GM19240 (cell line): ENCODE results near the gene ADISSP.

ENCODE experiments used
- DNase-seq: peaks from one replicate; pipeline ENCODE4 v3.0.0; 2011; ENCODE audit warnings: low spot score; ENCODE audit not compliant: insufficient read length

ADISSP gene

GRCh38 chr20:3719046-3719445 lies 48.5 kb downstream of the ADISSP start:
- no peak for DNase-seq

DNA sequence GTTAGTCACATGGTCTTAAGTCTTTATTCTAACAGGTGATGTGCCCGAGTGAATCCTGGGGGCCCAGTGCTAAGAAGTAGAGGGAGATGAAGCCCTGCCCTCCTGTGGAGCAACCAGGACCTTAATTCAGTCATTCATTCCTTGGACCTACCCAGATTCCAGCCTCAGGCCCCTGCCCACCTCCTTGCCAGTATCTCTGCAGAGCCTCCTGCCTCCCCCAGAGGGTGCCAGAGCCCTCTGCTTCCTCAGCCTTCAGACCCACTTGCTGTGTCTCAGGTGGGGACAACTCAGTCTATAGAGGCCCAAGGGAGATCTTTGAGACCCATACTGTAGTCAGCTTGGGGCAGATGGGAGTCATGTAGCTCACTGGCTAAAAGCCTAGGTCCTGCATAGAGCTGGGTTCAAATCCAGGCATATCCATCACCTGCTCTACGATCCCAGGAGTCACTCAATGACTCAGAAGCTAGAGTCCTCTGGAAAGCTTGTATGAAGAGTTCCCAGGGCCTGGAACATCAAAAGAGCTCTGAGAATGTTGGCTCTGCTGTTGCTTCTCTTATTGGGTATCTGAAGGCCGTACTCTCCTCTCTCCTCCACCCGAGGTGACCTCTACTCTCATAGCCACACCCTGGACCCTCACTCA lies 51.2 kb downstream of the ADISSP start:
- peak; percentile 43 for DNase-seq

DNA sequence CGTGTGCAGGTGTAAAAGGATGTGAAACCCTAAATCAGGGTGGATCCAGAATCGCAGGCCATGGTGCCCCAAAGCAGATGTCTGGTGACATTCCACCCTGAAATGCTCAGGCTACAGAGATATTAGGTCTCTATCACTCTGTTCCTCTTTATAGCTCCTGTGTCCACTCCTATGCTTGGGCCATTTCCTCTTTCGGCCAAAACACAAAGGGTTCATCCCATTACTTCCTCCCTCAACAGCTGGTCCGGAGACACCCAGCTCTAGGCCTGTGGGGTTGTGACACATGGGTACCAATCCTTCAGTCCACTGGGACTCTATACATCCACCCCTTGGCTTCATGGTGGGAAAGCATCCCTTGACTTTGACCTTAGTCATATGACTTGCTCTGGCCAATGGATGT lies 53.5 kb downstream of the ADISSP start:
- DNase-seq = no peak

- DNase-seq = no peak
These were observed 55.2 kb downstream of the ADISSP start, which contains the start of gene SIGLEC1 for GRCh38 chr20:3712279-3712873. Gene SIGLEC1 (minus strand): TSS chr20:3712600. CDS start chr20:3707128, 5,472 bp downstream.

- DNase-seq = no peak
These were observed 56.0 kb downstream of the ADISSP start for GRCh38 chr20:3711484-3711941.

DNA sequence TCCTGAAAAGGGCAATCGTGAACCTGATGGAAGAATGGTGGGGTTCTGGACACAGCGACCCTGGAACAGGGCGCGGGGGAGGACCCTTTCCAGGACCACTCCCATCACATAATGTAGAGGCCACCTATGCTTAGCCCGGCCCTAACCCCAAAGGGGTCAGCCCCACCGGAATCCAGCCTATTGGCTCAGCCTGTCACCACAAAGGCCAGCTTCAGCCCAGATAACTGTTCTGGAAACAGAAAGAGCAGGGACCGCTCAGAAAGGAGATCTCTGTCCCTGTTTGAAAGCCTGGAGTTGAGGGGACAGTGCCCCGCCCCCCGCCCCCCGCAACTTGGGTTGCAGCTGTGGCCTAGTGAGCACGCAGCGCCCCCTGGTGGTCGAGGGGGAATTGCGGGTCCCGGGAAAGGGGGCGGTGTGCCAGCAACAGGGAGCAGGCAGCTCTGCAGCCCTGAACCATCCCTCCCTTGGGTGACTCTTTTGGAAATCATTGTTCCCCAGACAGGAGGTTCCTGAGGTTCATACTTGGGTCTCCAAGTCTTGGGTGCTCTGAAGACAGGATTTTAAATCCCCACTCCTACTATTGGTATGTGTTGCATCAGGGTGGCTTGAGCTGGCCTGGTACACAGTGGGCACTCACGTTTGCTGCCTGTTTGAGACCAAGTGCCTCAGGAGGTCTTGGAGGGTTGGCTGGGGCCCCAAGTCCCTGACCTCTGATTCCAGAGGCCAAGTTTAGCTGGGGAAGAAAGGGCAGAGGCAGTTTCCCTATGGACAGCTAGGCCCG lies 56.7 kb downstream of the ADISSP start:
- peak; percentile 81 for DNase-seq

DNA sequence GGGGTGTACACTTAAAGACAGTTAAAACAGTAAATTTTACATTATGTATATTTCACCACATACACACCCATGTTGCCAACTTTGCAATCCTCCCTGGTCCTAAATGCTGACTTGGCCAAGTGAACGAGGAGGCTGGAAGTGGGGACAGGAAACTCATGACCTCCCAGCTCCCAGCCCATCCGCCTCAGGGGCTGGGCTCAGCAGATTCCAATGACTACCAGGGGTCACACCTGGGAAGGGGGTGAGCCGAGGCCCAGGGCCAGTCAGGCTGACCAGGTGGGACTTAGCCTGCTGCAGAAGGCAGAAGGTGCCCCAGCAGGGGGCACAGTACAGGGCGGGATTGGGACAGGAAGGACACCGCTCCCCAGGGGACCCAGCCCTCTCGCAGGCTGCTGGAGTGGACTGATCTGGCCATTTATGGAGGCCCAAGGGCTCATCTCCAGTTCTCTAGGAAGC lies 57.5 kb downstream of the ADISSP start:
- DNase-seq = no peak

DNA sequence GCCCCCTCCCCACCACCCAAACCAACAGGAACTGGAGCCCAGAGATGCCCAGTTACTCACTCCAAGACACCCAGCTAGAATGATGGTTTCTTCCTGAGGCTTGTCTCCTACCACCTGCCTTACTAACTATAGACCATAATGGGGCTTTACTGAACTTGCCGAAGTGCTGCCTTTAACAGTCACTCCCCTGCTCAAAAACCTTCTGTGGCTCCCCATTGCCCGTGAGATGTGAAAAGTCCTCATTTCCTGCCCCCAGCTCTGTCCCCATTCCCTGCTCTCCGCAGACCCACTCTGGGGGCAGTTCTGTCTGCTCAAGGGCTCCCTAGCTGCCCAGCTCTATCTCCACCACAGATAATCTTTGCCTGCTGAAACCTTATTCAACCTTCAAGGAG lies 60.0 kb downstream of the ADISSP start:
- no peak for DNase-seq

DNA sequence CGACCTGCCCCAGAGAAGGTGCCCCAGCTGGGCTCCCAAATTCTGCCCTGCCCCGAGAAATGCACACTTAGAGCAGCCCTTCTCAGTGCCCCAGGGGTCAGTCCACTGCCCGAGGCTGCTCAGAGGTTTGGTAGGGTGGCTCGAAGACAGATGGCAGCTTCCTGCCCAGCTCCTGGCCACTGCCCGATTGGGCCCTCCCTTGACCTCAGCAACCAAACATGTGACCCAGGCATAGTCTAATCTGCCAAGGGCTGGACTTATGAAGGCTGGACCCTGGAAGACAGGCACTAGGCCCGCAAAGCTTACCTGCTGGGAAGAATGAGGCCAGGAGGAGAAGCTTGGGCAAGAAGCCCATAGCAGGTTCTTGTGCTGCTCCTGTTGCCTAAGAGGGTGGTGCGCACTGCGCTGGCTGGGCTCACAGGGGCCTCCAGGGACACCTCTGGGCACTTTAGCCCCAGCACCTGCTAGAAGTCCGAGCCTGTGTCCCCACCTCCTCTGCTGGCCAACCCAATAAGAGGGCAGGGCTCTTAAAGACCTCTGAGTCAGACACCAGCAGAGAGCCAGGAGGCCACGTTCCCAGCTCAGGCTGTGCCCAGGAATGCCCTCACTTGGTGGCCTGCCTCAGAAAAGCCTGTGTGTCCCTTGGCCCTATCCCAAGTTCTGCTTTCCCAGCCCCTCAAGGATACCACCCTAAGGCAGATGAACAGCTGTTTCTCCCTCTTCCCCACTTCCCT lies 60.6 kb downstream of the ADISSP start:
- no peak for DNase-seq

DNA sequence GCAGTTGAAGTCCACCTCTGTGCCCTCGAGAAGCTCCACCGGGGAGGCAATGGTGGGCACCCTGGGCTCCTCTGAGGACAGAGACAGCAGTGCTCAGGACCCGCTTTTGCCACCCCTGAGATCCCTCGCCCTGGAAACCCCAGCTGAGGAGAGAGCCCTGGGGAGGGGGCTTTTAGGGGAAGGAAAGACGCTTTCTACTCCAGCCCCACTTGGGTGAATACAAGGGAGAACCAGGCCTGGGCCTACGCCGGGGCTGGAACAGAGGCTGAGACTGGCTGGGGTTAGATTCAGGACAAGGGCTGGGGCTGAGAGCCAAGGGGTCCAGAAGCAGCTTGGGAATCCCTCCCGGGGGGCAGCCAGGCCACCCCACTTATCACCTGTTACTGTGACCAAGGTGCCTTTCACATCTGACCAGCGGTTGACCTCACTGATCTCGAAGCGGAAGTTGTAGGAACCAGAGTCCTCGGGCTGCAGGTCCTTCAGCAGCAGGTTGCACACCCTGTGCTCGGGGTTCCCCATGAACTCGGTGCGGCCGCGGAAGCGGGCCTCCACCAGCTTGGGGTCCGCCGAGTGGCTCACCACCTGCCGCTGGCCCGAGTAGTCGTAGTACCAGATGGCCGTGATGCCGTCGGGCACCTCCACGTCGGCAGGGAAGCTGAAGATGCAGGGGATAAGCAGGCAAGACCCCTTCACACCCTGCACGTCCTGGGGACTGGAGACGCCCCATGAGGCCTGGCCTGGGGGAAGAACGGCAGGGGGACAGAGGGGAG lies 61.4 kb downstream of the ADISSP start:
- no peak for DNase-seq

- no peak for DNase-seq
These were observed 62.0 kb downstream of the ADISSP start for GRCh38 chr20:3705491-3705969.

GRCh38 chr20:3704087-3704486 lies 63.5 kb downstream of the ADISSP start:
- DNase-seq = no peak
